Neural cell (in vitro differentiated cells): ENCODE data around the gene BTRC. TPM values are rescaled to one million over a fixed set of nuclear protein-coding genes. Genes with fewer than 3 reads are reported as not detected.

Experiments
- H2AFZ ChIP-seq: fragments of 200-600, 300-800 bp; sonication (generic), shearing (Covaris generic); 2 replicates; pipeline ENCODE4 v1.6.0; 2014; ENCODE audit warnings: low read depth, mild to moderate bottlenecking, antibody characterized with exemption, low read length, moderate library complexity
- H3F3A ChIP-seq: fragments of 200-600 bp; shearing (Covaris generic); 2 replicates; pipeline ENCODE4 v1.6.1; 2016; ENCODE audit warnings: mild to moderate bottlenecking, moderate library complexity, mixed read lengths, antibody characterized with exemption, low read length; ENCODE audit not compliant: insufficient read depth, poor library complexity, severe bottlenecking
- H3K27ac ChIP-seq: fragments of 200-600, 300-800 bp; sonication (generic), shearing (Covaris generic); 2 replicates; pipeline ENCODE4 v1.5.1; 2014; ENCODE audit warnings: mild to moderate bottlenecking, low read length, moderate library complexity
- H3K27me3 ChIP-seq: fragments of 300-800, 200-600 bp; sonication (generic), shearing (Covaris generic); 2 replicates; pipeline ENCODE4 v1.6.0; 2014; ENCODE audit warnings: mild to moderate bottlenecking, low read depth, low read length, moderate library complexity; ENCODE audit not compliant: insufficient read depth
- H3K36me3 ChIP-seq: fragments of 300-800, 200-600 bp; sonication (generic), shearing (Covaris generic); 2 replicates; pipeline ENCODE4 v1.5.1; 2014; ENCODE audit warnings: mild to moderate bottlenecking, antibody characterized with exemption, low read length, moderate library complexity; ENCODE audit not compliant: insufficient read depth
- H3K4me2 ChIP-seq: fragments of 300-800, 200-600 bp; sonication (generic), shearing (Covaris generic); 2 replicates; pipeline ENCODE4 v1.6.0; 2014; ENCODE audit warnings: mild to moderate bottlenecking, low read length
- H3K4me3 ChIP-seq: fragments of 300-800, 200-600 bp; sonication (generic), shearing (Covaris generic); 2 replicates; pipeline ENCODE4 v1.5.1; 2014; ENCODE audit warnings: mild to moderate bottlenecking, low read length, moderate library complexity
- H3K79me2 ChIP-seq: fragments of 200-600 bp; shearing (Covaris generic); replicated peaks from 2 replicates; pipeline ENCODE4 v1.6.0; 2014; ENCODE audit warnings: mild to moderate bottlenecking, low read length, moderate library complexity; ENCODE audit not compliant: insufficient read depth
- H3K9ac ChIP-seq: fragments of 300-800, 200-600 bp; sonication (generic), shearing (Covaris generic); 2 replicates; pipeline ENCODE4 v1.6.1; 2016; ENCODE audit warnings: mild to moderate bottlenecking, low read length, mixed read lengths
- H3K9me2 ChIP-seq: fragments of 200-600 bp; shearing (Covaris generic); 2 replicates; pipeline ENCODE4 v1.6.1; 2016; ENCODE audit warnings: mild to moderate bottlenecking, low read length, mixed read lengths; ENCODE audit not compliant: insufficient read depth
- H3K9me3 ChIP-seq: fragments of 200-600, 300-800 bp; sonication (generic), shearing (Covaris generic); 2 replicates; pipeline ENCODE4 v1.6.1; 2016; ENCODE audit warnings: mild to moderate bottlenecking, mixed run types, low read length, moderate library complexity, mixed read lengths
- H4K20me1 ChIP-seq: fragments of 200-600 bp; shearing (Covaris generic); 2 replicates; pipeline ENCODE4 v1.6.1; 2016; ENCODE audit warnings: mild to moderate bottlenecking, mixed run types; ENCODE audit not compliant: insufficient read depth
- EP300 ChIP-seq: fragments of 450-650 bp; conservative IDR thresholded peaks from 2 replicates; pipeline ENCODE4 v1.6.1; 2014; ENCODE audit warnings: antibody characterized with exemption, mild to moderate bottlenecking, moderate library complexity; ENCODE audit not compliant: poor library complexity, severe bottlenecking
- EZH2 ChIP-seq: fragments of 200-600, 300-800 bp; shearing (Covaris generic), sonication (generic); IDR thresholded peaks from 2 replicates; pipeline ENCODE4 v1.6.1; 2014; ENCODE audit warnings: antibody characterized with exemption, low read length, borderline replicate concordance, mild to moderate bottlenecking; ENCODE audit not compliant: insufficient read depth, poor library complexity, severe bottlenecking
- MXI1 ChIP-seq: fragments of 450-650 bp; conservative IDR thresholded peaks from 2 replicates; pipeline ENCODE4 v1.6.1; 2014; ENCODE audit warnings: antibody characterized with exemption, mild to moderate bottlenecking; ENCODE audit not compliant: poor library complexity, severe bottlenecking
- POLR2AphosphoS5 ChIP-seq: IDR thresholded peaks from 2 replicates; pipeline ENCODE4 v1.6.1; 2012
- RAD21 ChIP-seq: fragments of 450-650 bp; conservative IDR thresholded peaks from 2 replicates; pipeline ENCODE4 v1.6.1; 2014; ENCODE audit warnings: antibody characterized with exemption, mild to moderate bottlenecking, moderate library complexity
- REST ChIP-seq: IDR thresholded peaks from 2 replicates; pipeline ENCODE4 v1.6.1; 2012; ENCODE audit warnings: borderline replicate concordance
- SMC3 ChIP-seq: fragments of 450-650 bp; conservative IDR thresholded peaks from 2 replicates; pipeline ENCODE4 v1.6.1; 2014; ENCODE audit warnings: antibody characterized with exemption, mild to moderate bottlenecking, moderate library complexity; ENCODE audit not compliant: poor library complexity
- TAF1 ChIP-seq: IDR thresholded peaks from 2 replicates; pipeline ENCODE4 v1.6.1; 2012; ENCODE audit warnings: low read depth
- polyA plus RNA-seq: library from polyadenylated mRNA; depleted of rRNA; stranded (reverse); fragments of >200 nt; gene quantifications from 2 replicates; pipeline ENCODE4 v1.2.3, GENCODE V29; 2014
- TF ChIP-seq, protein P1 (sequence below): fragments of 450-650 bp; IDR thresholded peaks from 2 replicates; pipeline ENCODE4 v1.5.1; 2014; ENCODE audit warnings: antibody characterized with exemption, mild to moderate bottlenecking, moderate library complexity; ENCODE audit not compliant: poor library complexity, severe bottlenecking

The BTRC gene
- polyA plus RNA-seq, 1 donor from 2014 or later, result 32.6 TPM

- TF ChIP-seq TAF1 (no peak), MXI1 (no peak), REST (no peak), SMC3 (no peak), RAD21 (no peak), EP300 (no peak), EZH2 (no peak), POLR2AphosphoS5 (no peak)
- TF ChIP-seq, protein P1, sequence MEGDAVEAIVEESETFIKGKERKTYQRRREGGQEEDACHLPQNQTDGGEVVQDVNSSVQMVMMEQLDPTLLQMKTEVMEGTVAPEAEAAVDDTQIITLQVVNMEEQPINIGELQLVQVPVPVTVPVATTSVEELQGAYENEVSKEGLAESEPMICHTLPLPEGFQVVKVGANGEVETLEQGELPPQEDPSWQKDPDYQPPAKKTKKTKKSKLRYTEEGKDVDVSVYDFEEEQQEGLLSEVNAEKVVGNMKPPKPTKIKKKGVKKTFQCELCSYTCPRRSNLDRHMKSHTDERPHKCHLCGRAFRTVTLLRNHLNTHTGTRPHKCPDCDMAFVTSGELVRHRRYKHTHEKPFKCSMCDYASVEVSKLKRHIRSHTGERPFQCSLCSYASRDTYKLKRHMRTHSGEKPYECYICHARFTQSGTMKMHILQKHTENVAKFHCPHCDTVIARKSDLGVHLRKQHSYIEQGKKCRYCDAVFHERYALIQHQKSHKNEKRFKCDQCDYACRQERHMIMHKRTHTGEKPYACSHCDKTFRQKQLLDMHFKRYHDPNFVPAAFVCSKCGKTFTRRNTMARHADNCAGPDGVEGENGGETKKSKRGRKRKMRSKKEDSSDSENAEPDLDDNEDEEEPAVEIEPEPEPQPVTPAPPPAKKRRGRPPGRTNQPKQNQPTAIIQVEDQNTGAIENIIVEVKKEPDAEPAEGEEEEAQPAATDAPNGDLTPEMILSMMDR, result no peak
- Histone ChIP-seq H3K4me2 (no peak overlapping the region), H3K36me3 (no peaks in the 10 kb centered on the region)
Measured at GRCh38 chr10:101336382-101336781, 17.6 kb upstream of the BTRC start.

GRCh38 chr10:101337836-101338235 lies 16.1 kb upstream of the BTRC start:
- H3K4me3 ChIP-seq, result no peak overlapping the region
- H3K9ac ChIP-seq, result no peak overlapping the region
- no peak overlapping the region for H3K27ac ChIP-seq
- H3K79me2 ChIP-seq, result no peaks in the 10 kb centered on the region
- H3F3A ChIP-seq, result no peaks in the 10 kb centered on the region
- H3K9me3 ChIP-seq, result no peaks in the 10 kb centered on the region
- H3K4me2 ChIP-seq, result no peak overlapping the region
- no peaks in the 10 kb centered on the region for H3K9me2 ChIP-seq
- no peaks in the 10 kb centered on the region for H3K36me3 ChIP-seq
- no peaks in the 10 kb centered on the region for H3K27me3 ChIP-seq
- no peaks in the 10 kb centered on the region for H4K20me1 ChIP-seq
- no peak for TF ChIP-seq MXI1
- H2AFZ ChIP-seq, result no peak overlapping the region

More at GRCh38 chr10:101336382-101336781, 17.6 kb upstream of the BTRC start:
- no peaks in the 10 kb centered on the region for H4K20me1 ChIP-seq
- no peaks in the 10 kb centered on the region for H3K27me3 ChIP-seq
- no peak overlapping the region for H2AFZ ChIP-seq
- H3F3A ChIP-seq, result no peaks in the 10 kb centered on the region
- H3K9me3 ChIP-seq, result no peaks in the 10 kb centered on the region
- no peak overlapping the region for H3K4me3 ChIP-seq
- no peaks in the 10 kb centered on the region for H3K9me2 ChIP-seq
- no peak overlapping the region for H3K27ac ChIP-seq
- no peaks in the 10 kb centered on the region for H3K79me2 ChIP-seq
- H3K9ac ChIP-seq, result no peak overlapping the region

GRCh38 chr10:101341438-101341837 lies 12.5 kb upstream of the BTRC start:
- TF ChIP-seq EZH2, result no peak
- TF ChIP-seq, protein P1, result no peak
- TF ChIP-seq EP300, result no peak
- no peak for TF ChIP-seq RAD21
- no peak for TF ChIP-seq SMC3
- TF ChIP-seq MXI1, result no peak
- no peak for TF ChIP-seq REST
- no peak for TF ChIP-seq TAF1
- Histone ChIP-seq H4K20me1 (no peaks in the 10 kb centered on the region), H3K27ac (no peak overlapping the region), H3F3A (no peaks in the 10 kb centered on the region), H3K79me2 (no peaks in the 10 kb centered on the region), H2AFZ (no peak overlapping the region), H3K9me3 (no peaks in the 10 kb centered on the region), H3K27me3 (no peaks in the 10 kb centered on the region), H3K36me3 (no peaks in the 10 kb centered on the region), H3K4me2 (no peak overlapping the region), H3K4me3 (no peak overlapping the region), H3K9ac (no peak overlapping the region), H3K9me2 (no peaks in the 10 kb centered on the region)
